Osteoblast (primary cell): ENCODE results near the gene MAGEA6. TPM values are rescaled to one million over a fixed set of nuclear protein-coding genes. Genes with fewer than 3 reads are reported as not detected.

Experiments
- DNase-seq: peaks from one replicate; pipeline ENCODE4 v3.0.0; 2011; ENCODE audit warnings: low spot score, mixed read lengths; ENCODE audit not compliant: insufficient read length; ENCODE audit errors: missing footprints
- H2AFZ ChIP-seq: 2 replicates; pipeline ENCODE4 v1.6.0; 2011; ENCODE audit warnings: mild to moderate bottlenecking, low read length
- H3K27ac ChIP-seq: 2 replicates; pipeline ENCODE4 v1.5.1; 2011; ENCODE audit warnings: mild to moderate bottlenecking, low read depth, low read length, moderate library complexity
- H3K27me3 ChIP-seq: 2 replicates; pipeline ENCODE4 v1.6.0; 2012; ENCODE audit warnings: mild to moderate bottlenecking, control low read depth, inconsistent platforms, low read length, moderate library complexity; ENCODE audit not compliant: insufficient read depth
- H3K36me3 ChIP-seq: 2 replicates; pipeline ENCODE4 v1.5.1; 2011; ENCODE audit warnings: mild to moderate bottlenecking, low read length, control low read depth, moderate library complexity; ENCODE audit not compliant: insufficient read depth
- H3K4me1 ChIP-seq: 2 replicates; pipeline ENCODE4 v1.5.1; 2011; ENCODE audit warnings: mild to moderate bottlenecking, low read length, control low read depth, moderate library complexity; ENCODE audit not compliant: insufficient read depth
- H3K4me2 ChIP-seq: 2 replicates; pipeline ENCODE4 v1.6.0; 2011; ENCODE audit warnings: mild to moderate bottlenecking, low read length; ENCODE audit not compliant: insufficient read depth
- H3K4me3 ChIP-seq: fragments of 200-600 bp; sonication (generic); 3 replicates; pipeline ENCODE4 v1.5.1; 2012; ENCODE audit warnings: mild to moderate bottlenecking, low read length, inconsistent platforms; ENCODE audit not compliant: insufficient read depth
- H3K79me2 ChIP-seq: 2 replicates; pipeline ENCODE4 v1.6.0; 2012; ENCODE audit warnings: mild to moderate bottlenecking, low read length, control low read depth, inconsistent platforms; ENCODE audit not compliant: insufficient read depth
- H3K9me3 ChIP-seq: 2 replicates; pipeline ENCODE4 v1.5.1; 2011; ENCODE audit warnings: low read depth, low read length, control low read depth
- H4K20me1 ChIP-seq: 2 replicates; pipeline ENCODE4 v1.6.0; 2012; ENCODE audit warnings: mild to moderate bottlenecking, low read length, control low read depth; ENCODE audit not compliant: insufficient read depth
- CTCF ChIP-seq: IDR thresholded peaks from 2 replicates; pipeline ENCODE4 v1.5.1; 2011; ENCODE audit warnings: mild to moderate bottlenecking, low read depth, low read length, moderate library complexity; ENCODE audit errors: extremely low read depth
- total RNA-seq: library from RNA; depleted of rRNA; stranded (reverse); fragments of >200 nt; gene quantifications from 2 replicates; pipeline ENCODE4 v1.2.3, GENCODE V29; 2012

MAGEA6 gene
- total RNA-seq, 1 donor = not detected

- Histone ChIP-seq H3K27me3 (no peaks in the 10 kb centered on the region), H3K9me3 (no peaks in the 10 kb centered on the region), H3K4me3 (no peak within 1 kb of the TSS), H3K4me1 (no peaks in the 10 kb centered on the region), H3K79me2 (no peaks in the 10 kb centered on the region), H4K20me1 (no peaks in the 10 kb centered on the region), H3K36me3 (no peaks in the 10 kb centered on the region), H3K4me2 (no peak within 1 kb of the TSS), H2AFZ (no peak within 1 kb of the TSS), H3K27ac (no peak within 1 kb of the TSS)
- no peak for DNase-seq
- TF ChIP-seq CTCF = no peak
Measured at GRCh38 chrX:152733261-152733975, 36.1 kb downstream of the MAGEA6 start, which contains the start of the genes CSAG1 and MAGEA12. Gene CSAG1, minus strand, starts transcription at chrX:152733721. Its CDS starts 1,261 bp downstream, at chrX:152732460. Gene MAGEA12, plus strand, starts transcription at chrX:152733757. Its CDS starts 2,405 bp downstream, at chrX:152736162.

GRCh38 chrX:152725409-152725808, 44.1 kb downstream of the MAGEA6 start:
- H3K9me3 ChIP-seq = no peaks in the 10 kb centered on the region
- no peaks in the 10 kb centered on the region for H3K79me2 ChIP-seq
- H2AFZ ChIP-seq = no peak overlapping the region
- H3K4me3 ChIP-seq = no peak overlapping the region
- no peaks in the 10 kb centered on the region for H3K36me3 ChIP-seq
- no peak for TF ChIP-seq CTCF
- H3K27me3 ChIP-seq = no peaks in the 10 kb centered on the region
- no peak overlapping the region for H3K4me2 ChIP-seq
- no peaks in the 10 kb centered on the region for H4K20me1 ChIP-seq
- no peaks in the 10 kb centered on the region for H3K4me1 ChIP-seq
- DNase-seq = no peak
- H3K27ac ChIP-seq = no peak overlapping the region

Other genes with a start within 250 kb of the MAGEA6 start
- gene GABRQ, start 131.8 kb downstream of the MAGEA6 start, total RNA-seq = not detected in 2 replicates
- not detected in 2 replicates for gene MAGEA3, start 70.9 kb downstream of the MAGEA6 start, total RNA-seq
- not detected in 2 replicates for gene CSAG2, start 60.4 kb downstream of the MAGEA6 start, total RNA-seq
- gene MAGEA2B, start 55.1 kb downstream of the MAGEA6 start, total RNA-seq = not detected in 2 replicates
- gene CSAG1, start 36.0 kb downstream of the MAGEA6 start, total RNA-seq = not detected in 2 replicates
- not detected in 2 replicates for gene MAGEA12, start 35.9 kb downstream of the MAGEA6 start, total RNA-seq
- gene MAGEA2, start 15.8 kb downstream of the MAGEA6 start, total RNA-seq = not detected in 2 replicates
- gene CSAG3, start 10.5 kb downstream of the MAGEA6 start, total RNA-seq = not detected in 2 replicates
- gene CETN2, start 61.1 kb upstream of the MAGEA6 start, total RNA-seq = 42.1 and 44.2 TPM in 2 replicates
- gene NSDHL, start 61.4 kb upstream of the MAGEA6 start, total RNA-seq = 15.9 and 18.9 TPM in 2 replicates
- gene ZNF185, start 128.4 kb upstream of the MAGEA6 start, total RNA-seq = 1.1 and 1.2 TPM in 2 replicates
- gene PNMA5, start 224.4 kb upstream of the MAGEA6 start, total RNA-seq = not detected in 2 replicates